Activated CD8-positive, alpha-beta memory T cell treated with anti-CD3 and anti-CD28 coated beads, Interleukin-2, amount 10 ng/mL, durations not matched to agents 7 days and 5 days (primary cell): ENCODE measurements around the gene TEKT3. TPM values are rescaled to one million over a fixed set of nuclear protein-coding genes. Genes with fewer than 3 reads are reported as not detected.

ENCODE experiments used
- ATAC-seq: fragments of 150-1000 bp; cut with Tn5 transposase; one replicate; pipeline ENCODE4 v1.10.0; 2021; ENCODE audit warnings: moderate library complexity
- CTCF ChIA-PET: fragments of 350-600 bp; sonication (Branson Sonifier 250); formaldehyde crosslinking; loops from one replicate; lab custom pipeline; 2021; ENCODE audit warnings: antibody characterized with exemption; lab: Charles Lee
- DNase-seq: peaks from one replicate; pipeline ENCODE4 v3.0.0-alpha.2; 2020
- H3K27ac Mint-ChIP-seq: one replicate; pipeline ENCODE4 v1.8.0; 2021; ENCODE audit warnings: mild to moderate bottlenecking, mixed read lengths
- H3K27me3 Mint-ChIP-seq: one replicate; pipeline ENCODE4 v1.8.0; 2021; ENCODE audit warnings: mixed read lengths
- H3K36me3 Mint-ChIP-seq: one replicate; pipeline ENCODE4 v1.8.0; 2021; ENCODE audit warnings: mild to moderate bottlenecking, mixed read lengths
- H3K4me1 Mint-ChIP-seq: one replicate; pipeline ENCODE4 v1.8.0; 2021; ENCODE audit warnings: mixed read lengths
- H3K4me3 Mint-ChIP-seq: one replicate; pipeline ENCODE4 v1.8.0; 2021; ENCODE audit warnings: mild to moderate bottlenecking, moderate library complexity, mixed read lengths
- H3K9me3 Mint-ChIP-seq: one replicate; pipeline ENCODE4 v1.8.0; 2022; ENCODE audit warnings: low read depth, mixed read lengths
- total RNA-seq, 2 experiments: library from RNA; stranded (reverse); gene quantifications; one replicate each; pipeline ENCODE4 v1.2.3, GENCODE V29; 2021

TEKT3 gene
- total RNA-seq, 2 experiments from 2014 or later = not detected

- Mint-ChIP-seq H3K36me3 (no peaks in the 10 kb centered on the region), H3K27ac (no peak overlapping the region), H3K27me3 (peaks cover 24% of the 10 kb centered on the region), H3K4me1 (no peaks in the 10 kb centered on the region), H3K4me3 (no peak overlapping the region), H3K9me3 (no peaks in the 10 kb centered on the region)
- CTCF ChIA-PET = no interaction called here
- no peak for ATAC-seq
- DNase-seq = no peak
Measured at GRCh38 chr17:15303268-15303667, 38.1 kb downstream of the TEKT3 start.

- no peak overlapping the region for H3K4me3 Mint-ChIP-seq
- H3K4me1 Mint-ChIP-seq = no peaks in the 10 kb centered on the region
- no peak overlapping the region for H3K27ac Mint-ChIP-seq
- no peaks in the 10 kb centered on the region for H3K36me3 Mint-ChIP-seq
- DNase-seq = no peak
- ATAC-seq = no peak
- peaks cover 24% of the 10 kb centered on the region for H3K27me3 Mint-ChIP-seq
- H3K9me3 Mint-ChIP-seq = no peaks in the 10 kb centered on the region
- CTCF ChIA-PET = interaction anchor here (1.7 kb wide), 1 partner anchor 63 kb away, joined by 3 read pairs; no protein-coding TSS in a partner anchor
Measured at GRCh38 chr17:15301845-15302244, 39.6 kb downstream of the TEKT3 start.

- Mint-ChIP-seq H3K4me3 (no peak overlapping the region), H3K4me1 (no peaks in the 10 kb centered on the region), H3K27ac (no peak overlapping the region), H3K9me3 (no peaks in the 10 kb centered on the region), H3K27me3 (peaks cover 22% of the 10 kb centered on the region), H3K36me3 (no peaks in the 10 kb centered on the region)
- ATAC-seq = no peak
- DNase-seq = no peak
- CTCF ChIA-PET = no interaction called here
Measured at GRCh38 chr17:15298176-15298575, 43.2 kb downstream of the TEKT3 start.

- H3K9me3 Mint-ChIP-seq = no peaks in the 10 kb centered on the region
- no peaks in the 10 kb centered on the region for H3K36me3 Mint-ChIP-seq
- no peak overlapping the region for H3K4me3 Mint-ChIP-seq
- CTCF ChIA-PET = no interaction called here
- no peak overlapping the region for H3K27ac Mint-ChIP-seq
- ATAC-seq (no peak), DNase-seq (no peak)
- H3K4me1 Mint-ChIP-seq = no peaks in the 10 kb centered on the region
- peaks cover 17% of the 10 kb centered on the region for H3K27me3 Mint-ChIP-seq
Measured at GRCh38 chr17:15293558-15293957, 47.8 kb downstream of the TEKT3 start.

- peaks cover 32% of the 10 kb centered on the region for H3K27me3 Mint-ChIP-seq
- no peak overlapping the region for H3K4me3 Mint-ChIP-seq
- H3K4me1 Mint-ChIP-seq = no peaks in the 10 kb centered on the region
- H3K36me3 Mint-ChIP-seq = no peaks in the 10 kb centered on the region
- DNase-seq (no peak), ATAC-seq (no peak)
- no peaks in the 10 kb centered on the region for H3K9me3 Mint-ChIP-seq
- CTCF ChIA-PET = no interaction called here
- H3K27ac Mint-ChIP-seq = no peak overlapping the region
Measured at GRCh38 chr17:15291674-15292361, 49.6 kb downstream of the TEKT3 start.

- no peaks in the 10 kb centered on the region for H3K4me1 Mint-ChIP-seq
- no peaks in the 10 kb centered on the region for H3K9me3 Mint-ChIP-seq
- ATAC-seq (no peak), DNase-seq (no peak)
- H3K36me3 Mint-ChIP-seq = no peaks in the 10 kb centered on the region
- peaks cover 33% of the 10 kb centered on the region for H3K27me3 Mint-ChIP-seq
- H3K4me3 Mint-ChIP-seq = no peak overlapping the region
- no peak overlapping the region for H3K27ac Mint-ChIP-seq
- CTCF ChIA-PET = no interaction called here
Measured at GRCh38 chr17:15290605-15291004, 50.8 kb downstream of the TEKT3 start.

GRCh38 chr17:15289285-15290183 is 51.9 kb downstream of the TEKT3 start:
- no peaks in the 10 kb centered on the region for H3K36me3 Mint-ChIP-seq

GRCh38 chr17:15288859-15289258 is 52.5 kb downstream of the TEKT3 start:
- H3K27ac Mint-ChIP-seq = no peak overlapping the region
- peaks cover 44% of the 10 kb centered on the region for H3K27me3 Mint-ChIP-seq
- H3K4me1 Mint-ChIP-seq = no peaks in the 10 kb centered on the region
- H3K36me3 Mint-ChIP-seq = no peaks in the 10 kb centered on the region
- CTCF ChIA-PET = no interaction called here
- no peaks in the 10 kb centered on the region for H3K9me3 Mint-ChIP-seq
- ATAC-seq (no peak), DNase-seq (no peak)
- no peak overlapping the region for H3K4me3 Mint-ChIP-seq

More at GRCh38 chr17:15289285-15290183, 51.9 kb downstream of the TEKT3 start:
- Mint-ChIP-seq H3K27me3 (peaks cover 37% of the 10 kb centered on the region), H3K27ac (no peak overlapping the region), H3K4me1 (no peaks in the 10 kb centered on the region), H3K4me3 (no peak overlapping the region), H3K9me3 (no peaks in the 10 kb centered on the region)
- CTCF ChIA-PET = no interaction called here
- ATAC-seq (no peak), DNase-seq (no peak)

GRCh38 chr17:15287538-15288267 is 53.7 kb downstream of the TEKT3 start:
- ATAC-seq = no peak
- no peaks in the 10 kb centered on the region for H3K4me1 Mint-ChIP-seq
- H3K36me3 Mint-ChIP-seq = no peaks in the 10 kb centered on the region
- H3K9me3 Mint-ChIP-seq = peaks cover 1% of the 10 kb centered on the region
- DNase-seq = no peak
- CTCF ChIA-PET = no interaction called here
- no peak overlapping the region for H3K4me3 Mint-ChIP-seq
- peaks cover 47% of the 10 kb centered on the region for H3K27me3 Mint-ChIP-seq
- no peak overlapping the region for H3K27ac Mint-ChIP-seq

GRCh38 chr17:15285466-15285865 is 55.9 kb downstream of the TEKT3 start:
- ATAC-seq (no peak), DNase-seq (no peak)
- CTCF ChIA-PET = no interaction called here
- Mint-ChIP-seq H3K27me3 (peaks cover 55% of the 10 kb centered on the region), H3K36me3 (no peaks in the 10 kb centered on the region), H3K4me1 (no peaks in the 10 kb centered on the region), H3K4me3 (no peak overlapping the region), H3K27ac (no peak overlapping the region), H3K9me3 (peaks cover 3% of the 10 kb centered on the region)

- Mint-ChIP-seq H3K4me3 (no peak overlapping the region), H3K27ac (no peak overlapping the region), H3K27me3 (peaks cover 57% of the 10 kb centered on the region), H3K9me3 (peaks cover 3% of the 10 kb centered on the region), H3K4me1 (no peaks in the 10 kb centered on the region), H3K36me3 (no peaks in the 10 kb centered on the region)
- CTCF ChIA-PET = no interaction called here
- ATAC-seq (no peak), DNase-seq (no peak)
Measured at GRCh38 chr17:15284537-15284936, 56.9 kb downstream of the TEKT3 start.

- ATAC-seq (no peak), DNase-seq (no peak)
- Mint-ChIP-seq H3K4me3 (no peak overlapping the region), H3K36me3 (no peaks in the 10 kb centered on the region), H3K9me3 (peaks cover 3% of the 10 kb centered on the region), H3K4me1 (no peaks in the 10 kb centered on the region), H3K27me3 (peaks cover 61% of the 10 kb centered on the region), H3K27ac (no peak overlapping the region)
- CTCF ChIA-PET = no interaction called here
Measured at GRCh38 chr17:15284107-15284506, 57.3 kb downstream of the TEKT3 start.

GRCh38 chr17:15281909-15282308 is 59.5 kb downstream of the TEKT3 start:
- Mint-ChIP-seq H3K4me3 (no peak overlapping the region), H3K27ac (no peak overlapping the region), H3K9me3 (peaks cover 3% of the 10 kb centered on the region), H3K27me3 (peaks cover 54% of the 10 kb centered on the region), H3K4me1 (no peaks in the 10 kb centered on the region), H3K36me3 (no peaks in the 10 kb centered on the region)
- ATAC-seq (no peak), DNase-seq (no peak)
- CTCF ChIA-PET = no interaction called here
